GM21737 (cell line): ENCODE measurements around the gene MFSD6.
"Not testable (repeated sequence)": the region's sequence is repeated elsewhere in the genome, so short reads cannot be mapped to it uniquely, and the experiment has no call there.

ENCODE experiments used
- ATAC-seq: cut with Tn5 transposase; IDR thresholded peaks from one replicate; pipeline ENCODE4 v1.9.1; 2021; ENCODE audit warnings: mild to moderate bottlenecking, moderate library complexity; ENCODE audit not compliant: unreplicated experiment

Gene MFSD6

GRCh38 chr2:190494600-190495227 lies 86.6 kb downstream of the MFSD6 start:
- ATAC-seq = not testable (repeated sequence)

GRCh38 chr2:190497428-190497827 lies 89.3 kb downstream of the MFSD6 start:
- ATAC-seq = no peak

DNA sequence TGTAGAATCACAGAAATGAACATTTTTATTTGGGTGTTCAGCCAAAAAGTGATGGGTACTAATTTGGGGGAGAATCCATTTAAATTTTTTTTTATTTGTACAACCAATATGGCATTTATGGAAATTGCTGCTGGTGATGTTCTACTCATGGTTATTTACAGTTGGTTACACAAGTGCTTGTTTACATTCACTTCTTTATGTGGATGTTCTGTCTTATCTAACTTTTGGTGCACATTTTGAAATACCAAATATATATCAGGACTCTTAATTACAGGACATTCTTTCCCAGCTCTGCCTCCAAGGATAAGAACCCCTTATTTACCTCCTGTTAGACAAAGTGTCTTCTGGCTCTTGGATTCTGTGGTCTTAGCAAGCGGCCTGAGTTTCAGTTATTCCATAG lies 91.1 kb downstream of the MFSD6 start:
- no peak for ATAC-seq

GRCh38 chr2:190500054-190500502 lies 91.9 kb downstream of the MFSD6 start:
- no peak for ATAC-seq

GRCh38 chr2:190501231-190501630 lies 93.1 kb downstream of the MFSD6 start:
- no peak for ATAC-seq

DNA sequence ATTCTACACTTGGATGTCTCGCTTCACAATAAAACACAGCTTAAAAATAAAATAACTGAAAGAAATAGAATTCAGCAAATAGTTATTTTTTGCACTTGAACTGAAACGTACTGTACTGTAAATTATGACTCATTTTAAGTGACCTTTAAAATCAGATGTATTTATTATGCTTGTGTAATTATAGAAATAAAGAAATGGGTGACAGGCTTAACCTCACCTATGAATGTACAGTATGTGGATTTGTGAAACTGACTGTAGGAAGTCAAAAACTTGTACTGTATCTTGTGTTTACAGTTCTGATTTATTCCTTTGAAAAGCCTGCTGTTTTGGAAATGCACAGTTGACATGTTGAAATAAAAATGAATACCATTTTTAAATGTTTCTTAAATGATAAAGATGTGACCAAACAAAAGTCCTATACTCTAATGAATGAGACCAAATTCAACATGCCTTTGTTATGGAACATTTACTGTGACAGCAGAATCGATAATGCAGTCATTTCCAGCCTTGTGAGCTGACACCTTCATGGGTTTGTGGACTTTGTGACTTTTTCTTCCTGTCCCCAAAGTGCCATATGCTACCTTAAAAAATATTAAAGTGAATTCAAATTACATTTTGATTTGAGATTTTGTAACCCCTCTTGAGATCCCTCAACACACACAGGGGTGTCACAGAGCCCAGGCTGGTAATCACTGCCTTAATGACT lies 93.7 kb downstream of the MFSD6 start:
- no peak for ATAC-seq

- ATAC-seq = no peak
Observed at GRCh38 chr2:190503088-190503487, 94.9 kb downstream of the MFSD6 start.

DNA sequence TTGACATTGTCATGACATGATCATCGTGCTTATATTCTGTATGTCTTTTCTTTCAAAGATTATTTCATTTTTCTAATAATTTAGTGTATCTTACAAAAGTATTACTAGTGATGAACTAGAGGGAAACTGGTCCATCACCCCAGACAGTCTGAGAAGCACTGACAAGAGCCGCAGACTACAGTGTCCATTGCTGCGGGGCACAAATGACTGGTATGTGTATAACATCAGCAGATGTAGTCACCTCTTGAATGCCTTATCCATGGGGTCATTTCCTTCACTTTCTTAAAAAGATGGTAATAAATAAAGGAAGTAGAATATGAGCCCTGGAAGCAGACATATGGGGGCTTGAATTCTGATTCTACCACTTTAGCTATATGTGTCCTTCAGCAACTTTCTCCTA lies 96.8 kb downstream of the MFSD6 start:
- ATAC-seq = no peak

- ATAC-seq = no peak
Observed at GRCh38 chr2:190505696-190506095, 97.5 kb downstream of the MFSD6 start.

DNA sequence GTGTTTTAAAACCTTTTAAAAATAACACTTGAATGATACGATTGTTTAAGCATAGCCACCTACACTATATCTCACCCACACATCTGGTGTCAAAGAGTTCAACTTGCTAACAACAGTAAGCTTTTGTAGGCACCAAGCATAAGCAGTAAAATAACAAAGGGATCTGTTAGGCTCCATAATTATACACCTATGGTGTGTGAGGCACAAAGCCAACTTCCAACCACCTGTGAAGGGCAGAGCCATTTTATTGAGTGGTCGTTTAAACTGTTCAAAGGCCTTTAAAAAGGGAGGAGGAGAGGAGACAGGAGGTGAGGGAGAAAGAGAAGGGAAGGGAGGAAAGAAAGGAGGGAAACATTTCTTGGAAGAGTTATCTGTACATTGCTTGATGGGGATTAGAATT lies 98.5 kb downstream of the MFSD6 start:
- ATAC-seq = no peak

DNA sequence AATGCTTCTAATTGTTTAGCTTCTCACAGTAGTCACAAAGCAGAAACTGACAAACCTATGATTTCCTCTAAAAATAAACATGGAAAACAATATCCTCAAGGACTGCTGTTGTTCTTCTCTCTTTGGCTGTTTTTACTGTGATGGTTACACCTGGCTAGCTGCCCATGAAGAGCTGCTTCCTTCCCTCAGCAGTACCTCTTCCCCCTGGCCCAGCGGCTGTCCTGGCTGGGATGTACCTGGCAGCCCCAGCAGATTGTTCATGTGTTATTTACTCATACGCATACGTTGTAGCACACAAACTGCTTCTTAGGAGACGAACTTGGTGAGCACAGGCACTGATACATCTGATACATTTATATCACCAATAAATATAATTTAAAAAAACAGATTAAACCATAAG lies 99.0 kb downstream of the MFSD6 start:
- ATAC-seq = no peak

DNA sequence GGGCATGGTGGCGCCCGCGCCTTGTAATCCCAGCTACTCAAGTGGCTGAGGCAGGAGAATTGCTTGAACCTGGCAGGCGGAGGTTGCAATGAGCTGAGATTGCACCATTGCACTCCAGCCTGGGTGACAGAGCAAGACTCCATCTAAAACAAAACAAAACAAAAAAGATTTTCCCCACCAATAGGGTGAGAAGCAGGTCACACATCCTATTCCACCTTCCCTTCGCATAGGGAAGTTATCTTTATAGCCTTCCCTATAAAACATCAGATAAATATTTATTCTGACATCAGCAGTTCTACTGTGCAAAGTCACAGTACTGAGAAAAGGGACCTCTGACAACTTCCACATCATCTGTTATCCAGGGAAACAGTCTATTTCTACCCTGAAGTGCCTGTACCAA lies 101.7 kb downstream of the MFSD6 start:
- not testable (repeated sequence) for ATAC-seq

GRCh38 chr2:190511104-190511503 lies 102.9 kb downstream of the MFSD6 start:
- no peak for ATAC-seq

DNA sequence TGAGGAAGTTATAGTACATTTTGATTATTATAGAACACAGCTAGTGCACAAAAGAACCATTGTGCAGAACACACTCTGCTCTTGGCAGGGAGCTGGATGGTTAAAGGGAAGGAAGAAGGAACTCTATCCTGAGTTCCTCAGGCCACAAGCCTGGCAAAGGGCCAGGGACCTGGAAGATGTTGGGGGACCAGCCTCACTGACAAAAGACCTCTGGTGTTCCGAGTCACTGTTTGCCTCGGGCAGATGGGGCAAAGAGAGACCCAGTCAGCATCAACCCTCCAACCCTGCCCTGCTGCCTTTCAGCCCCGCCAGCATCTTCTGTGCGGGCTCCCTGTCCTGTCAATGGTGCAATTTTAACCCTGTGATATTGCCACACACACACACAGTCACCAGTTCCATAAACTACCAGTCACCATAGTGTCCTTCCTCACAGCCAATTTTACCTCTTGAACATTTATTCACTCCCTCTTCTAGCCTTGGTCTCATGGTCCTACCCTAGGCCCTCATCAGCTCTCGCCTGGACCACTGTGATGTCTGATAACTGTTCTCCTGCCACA lies 104.5 kb downstream of the MFSD6 start:
- ATAC-seq = no peak

- ATAC-seq = no peak
Observed at GRCh38 chr2:190513877-190514276, 105.7 kb downstream of the MFSD6 start.

DNA sequence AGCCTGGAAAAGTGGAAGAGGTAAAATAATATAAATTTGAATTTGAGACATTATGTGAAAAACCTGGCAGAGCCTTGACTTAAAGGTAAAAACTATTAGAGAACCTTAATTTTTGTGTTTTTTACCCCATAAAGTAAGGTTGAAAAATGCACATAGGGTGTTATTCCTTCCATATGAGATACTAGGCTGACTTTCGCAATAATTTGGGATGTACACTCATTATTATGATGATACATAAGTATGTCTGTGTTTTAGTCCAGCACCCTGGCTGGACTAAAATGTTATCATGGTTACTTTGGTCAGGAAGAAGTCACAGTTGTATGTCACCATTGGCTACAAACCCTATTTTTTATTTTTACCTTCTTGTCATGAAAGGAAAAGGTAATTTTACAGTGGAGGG lies 106.5 kb downstream of the MFSD6 start:
- ATAC-seq = no peak

DNA sequence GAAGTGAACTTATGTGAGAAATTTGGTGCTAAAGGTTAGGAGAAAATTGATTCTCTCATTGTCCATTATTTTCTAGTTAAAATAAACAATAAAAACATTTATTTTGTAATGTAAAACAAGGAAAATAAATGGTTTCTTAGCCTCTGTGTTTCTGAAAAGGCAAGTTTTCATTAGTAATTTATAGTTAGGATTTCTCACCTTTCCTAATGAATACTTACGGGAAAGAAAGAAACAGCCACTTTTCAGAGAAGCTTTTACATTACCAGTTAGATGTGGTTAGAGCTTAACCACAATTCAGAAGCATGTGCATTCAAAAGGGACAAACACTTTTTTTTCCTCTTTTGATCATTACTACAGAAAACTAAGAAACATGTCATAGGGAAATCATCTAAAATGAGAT lies 107.5 kb downstream of the MFSD6 start:
- ATAC-seq = no peak

DNA sequence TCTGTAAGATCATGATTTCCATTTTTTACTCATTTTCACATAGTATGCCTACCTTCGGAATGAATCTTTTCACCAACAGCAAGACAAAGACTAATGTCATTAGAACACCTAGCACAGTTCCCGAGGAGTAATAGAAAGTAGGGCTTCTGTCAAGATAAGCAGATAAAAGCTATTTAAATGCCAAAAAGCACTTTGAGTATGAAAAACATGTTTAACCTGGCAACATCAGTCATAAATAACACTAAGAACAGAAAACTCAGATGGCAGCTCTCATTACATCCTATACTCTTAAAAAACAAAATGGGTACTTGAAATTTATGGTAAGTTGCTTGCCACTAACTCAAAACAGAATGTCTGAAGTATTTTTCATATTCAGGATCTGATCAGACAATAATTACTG lies 109.3 kb downstream of the MFSD6 start:
- no peak for ATAC-seq

GRCh38 chr2:190519975-190520767 lies 112.0 kb downstream of the MFSD6 start:
- ATAC-seq = no peak

GRCh38 chr2:190524928-190525327 lies 116.8 kb downstream of the MFSD6 start:
- no peak for ATAC-seq

DNA sequence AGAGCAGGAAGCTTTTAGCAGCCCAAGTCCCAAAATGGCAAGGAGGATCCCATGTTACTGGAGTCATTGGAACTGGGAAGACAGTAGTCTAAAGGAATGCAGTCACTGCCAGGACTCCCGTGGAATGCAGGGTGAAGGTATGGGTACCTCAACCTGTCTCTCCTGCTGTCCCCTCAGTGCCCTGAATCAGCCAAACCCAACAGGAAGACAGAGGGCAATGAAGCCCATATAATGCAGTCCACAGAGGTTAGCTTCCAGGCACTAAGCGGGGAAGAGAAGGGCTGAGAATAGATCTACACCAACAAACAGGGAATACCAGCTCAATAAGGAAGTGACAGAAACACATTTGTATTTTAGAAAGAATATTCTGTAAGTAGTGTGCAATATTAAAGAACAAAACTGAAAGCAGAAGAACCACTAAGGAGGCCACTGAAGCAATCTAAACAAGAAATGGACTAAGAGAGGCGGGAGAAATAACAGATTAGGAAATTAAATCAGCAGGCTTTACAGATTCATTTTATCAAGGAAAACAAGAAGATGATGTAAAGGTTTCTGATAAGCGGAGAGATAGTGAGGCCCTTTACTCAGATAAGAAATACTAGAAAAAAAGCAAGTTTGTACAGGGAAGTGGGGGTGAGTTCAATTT lies 118.1 kb downstream of the MFSD6 start:
- no peak for ATAC-seq
